IPS-18a (cell line): ENCODE data around the gene ANKRD55.

Experiments
- H3K27ac ChIP-seq: one replicate; pipeline ENCODE4 v1.5.1; 2013; ENCODE audit warnings: low read length
- H3K27me3 ChIP-seq: one replicate; pipeline ENCODE4 v1.6.1; 2013; ENCODE audit warnings: mild to moderate bottlenecking, low read length; ENCODE audit not compliant: control insufficient read depth, insufficient read depth
- H3K36me3 ChIP-seq: one replicate; pipeline ENCODE4 v1.6.1; 2013; ENCODE audit warnings: low read depth, low read length; ENCODE audit not compliant: control insufficient read depth
- H3K4me1 ChIP-seq: one replicate; pipeline ENCODE4 v1.6.1; 2013; ENCODE audit warnings: low read depth, low read length; ENCODE audit not compliant: control insufficient read depth
- H3K4me3 ChIP-seq: one replicate; pipeline ENCODE4 v1.5.1; 2013; ENCODE audit warnings: low read length
- H3K9ac ChIP-seq: one replicate; pipeline ENCODE4 v1.6.1; 2013; ENCODE audit warnings: mild to moderate bottlenecking, low read length, moderate library complexity
- H3K9me3 ChIP-seq: one replicate; pipeline ENCODE4 v1.6.1; 2013; ENCODE audit warnings: low read depth, low read length; ENCODE audit not compliant: control insufficient read depth

The ANKRD55 gene

GRCh38 chr5:56176871-56177533, 56.1 kb downstream of the ANKRD55 start:
- H3K9me3 ChIP-seq = no peaks in the 10 kb centered on the region
- H3K27me3 ChIP-seq = no peaks in the 10 kb centered on the region
- H3K4me1 ChIP-seq = peaks cover 5% of the 10 kb centered on the region
- no peak overlapping the region for H3K4me3 ChIP-seq
- no peak overlapping the region for H3K9ac ChIP-seq
- H3K27ac ChIP-seq = no peak overlapping the region
- no peaks in the 10 kb centered on the region for H3K36me3 ChIP-seq

DNA sequence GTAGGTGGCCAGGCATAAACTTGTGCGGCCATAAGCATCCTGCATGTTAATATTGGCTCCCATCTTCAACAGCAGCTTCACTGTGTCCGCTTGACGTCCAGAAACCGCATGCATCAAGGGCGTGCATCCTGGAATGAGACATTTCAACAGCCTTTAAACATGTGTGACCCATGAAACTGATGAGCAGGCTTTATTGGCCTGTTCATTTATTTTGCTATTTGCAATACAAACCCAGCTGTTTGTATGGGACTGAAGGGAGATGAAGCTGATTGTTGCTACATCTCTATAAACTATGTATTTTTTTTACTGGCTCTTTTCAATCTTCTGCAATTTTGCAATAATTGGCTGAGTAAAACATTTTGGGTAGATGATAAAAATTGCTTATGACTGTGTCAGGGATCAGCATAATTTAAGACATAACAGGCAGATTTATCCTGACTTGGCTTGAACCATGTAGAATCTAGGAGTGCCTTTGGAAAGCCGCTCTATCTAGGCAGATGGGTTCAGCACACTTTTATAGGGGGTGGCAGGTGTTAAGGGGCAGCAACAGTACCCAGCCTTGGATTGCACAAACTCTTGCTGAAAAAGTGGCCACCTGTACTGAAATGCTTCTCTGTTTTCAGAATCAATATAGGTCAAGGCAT, 56.9 kb downstream of the ANKRD55 start:
- H3K9ac ChIP-seq = no peak overlapping the region
- no peaks in the 10 kb centered on the region for H3K9me3 ChIP-seq
- H3K27ac ChIP-seq = no peak overlapping the region

GRCh38 chr5:56175488-56175887, 57.6 kb downstream of the ANKRD55 start:
- Histone ChIP-seq H3K36me3 (no peaks in the 10 kb centered on the region), H3K27ac (no peak overlapping the region), H3K4me3 (no peak overlapping the region), H3K9ac (no peak overlapping the region), H3K27me3 (no peaks in the 10 kb centered on the region), H3K9me3 (no peaks in the 10 kb centered on the region), H3K4me1 (peaks cover 5% of the 10 kb centered on the region)

More for the DNA sequence above, 56.9 kb downstream of the ANKRD55 start:
- H3K4me1 ChIP-seq = peaks cover 5% of the 10 kb centered on the region
- no peaks in the 10 kb centered on the region for H3K27me3 ChIP-seq
- H3K36me3 ChIP-seq = no peaks in the 10 kb centered on the region
- H3K4me3 ChIP-seq = no peak overlapping the region

DNA sequence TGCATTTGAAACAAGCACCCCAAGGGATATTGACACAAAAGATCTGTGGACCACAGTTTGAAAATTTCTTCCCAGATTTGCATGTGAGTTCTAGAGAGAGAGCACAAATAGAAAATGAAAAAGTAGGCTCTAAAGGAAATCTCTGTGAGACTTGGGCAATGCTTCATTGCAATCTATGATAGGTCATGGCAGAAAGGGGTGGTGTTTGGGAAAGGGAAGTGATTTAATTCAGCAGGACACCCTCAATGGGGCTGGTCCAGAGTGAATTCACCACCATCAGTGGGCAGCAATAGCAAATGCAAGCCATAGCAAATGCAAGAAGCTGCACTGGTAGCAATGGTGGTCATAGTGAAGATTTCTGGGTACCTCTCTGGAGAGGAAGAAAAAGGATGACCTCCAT, 58.1 kb downstream of the ANKRD55 start:
- no peaks in the 10 kb centered on the region for H3K36me3 ChIP-seq
- no peak overlapping the region for H3K4me3 ChIP-seq
- H3K9me3 ChIP-seq = no peaks in the 10 kb centered on the region
- no peaks in the 10 kb centered on the region for H3K27me3 ChIP-seq
- H3K27ac ChIP-seq = no peak overlapping the region
- H3K9ac ChIP-seq = no peak overlapping the region
- H3K4me1 ChIP-seq = peaks cover 5% of the 10 kb centered on the region

DNA sequence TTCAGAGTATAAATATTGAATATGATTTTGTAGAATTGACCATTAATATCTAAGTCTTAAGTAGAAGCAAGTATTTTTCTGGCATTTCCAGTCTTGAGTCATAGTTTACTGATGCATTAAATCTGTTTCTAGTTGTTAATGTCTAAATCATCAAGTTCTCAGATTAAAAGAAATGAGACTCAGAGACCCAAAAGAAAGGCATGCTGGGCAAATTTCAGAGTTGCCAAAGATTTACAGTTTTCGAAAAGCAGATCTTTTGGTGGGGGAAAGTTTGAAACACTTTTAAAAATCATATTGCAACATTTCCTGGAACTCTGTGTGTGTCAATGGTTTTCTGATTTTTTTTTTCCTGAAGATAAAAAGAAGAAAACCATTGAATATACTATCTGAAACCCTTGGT, 60.9 kb downstream of the ANKRD55 start:
- Histone ChIP-seq H3K4me1 (peaks cover 5% of the 10 kb centered on the region), H3K9me3 (no peaks in the 10 kb centered on the region), H3K4me3 (no peak overlapping the region), H3K9ac (no peak overlapping the region), H3K27ac (no peak overlapping the region), H3K27me3 (no peaks in the 10 kb centered on the region), H3K36me3 (no peaks in the 10 kb centered on the region)

- H3K27me3 ChIP-seq = no peaks in the 10 kb centered on the region
- no peak overlapping the region for H3K27ac ChIP-seq
- peaks cover 5% of the 10 kb centered on the region for H3K4me1 ChIP-seq
- no peaks in the 10 kb centered on the region for H3K9me3 ChIP-seq
- no peak overlapping the region for H3K9ac ChIP-seq
- H3K4me3 ChIP-seq = no peak overlapping the region
- no peaks in the 10 kb centered on the region for H3K36me3 ChIP-seq
Observed at GRCh38 chr5:56170557-56170956, 62.6 kb downstream of the ANKRD55 start.

- H3K4me3 ChIP-seq = no peak overlapping the region
- H3K27ac ChIP-seq = no peak overlapping the region
- no peaks in the 10 kb centered on the region for H3K36me3 ChIP-seq
- peaks cover under 1% of the 10 kb centered on the region for H3K4me1 ChIP-seq
- H3K9me3 ChIP-seq = no peaks in the 10 kb centered on the region
- no peaks in the 10 kb centered on the region for H3K27me3 ChIP-seq
- H3K9ac ChIP-seq = no peak overlapping the region
Observed at GRCh38 chr5:56169949-56170348, 63.2 kb downstream of the ANKRD55 start.

DNA sequence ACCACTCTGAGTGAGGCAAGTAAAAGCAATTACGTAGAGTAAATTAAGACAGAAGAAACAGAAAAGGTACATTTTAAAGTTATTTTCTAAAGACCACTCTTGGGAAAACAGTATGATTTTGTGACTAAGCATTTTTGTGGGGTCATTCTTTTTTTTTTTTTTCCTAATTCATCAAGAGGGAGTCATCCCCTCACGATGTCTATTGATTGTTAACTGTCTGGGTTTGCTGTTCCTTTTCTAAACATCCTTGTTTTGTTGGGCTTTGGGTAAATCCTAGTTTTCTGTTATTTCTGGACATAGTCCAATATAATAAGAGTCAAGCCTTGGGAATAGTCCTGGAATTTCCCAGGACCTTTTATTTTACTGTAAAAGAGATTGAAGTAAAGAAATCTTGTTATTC, 63.8 kb downstream of the ANKRD55 start:
- no peaks in the 10 kb centered on the region for H3K36me3 ChIP-seq
- no peak overlapping the region for H3K4me3 ChIP-seq
- H3K27me3 ChIP-seq = no peaks in the 10 kb centered on the region
- no peak overlapping the region for H3K9ac ChIP-seq
- no peaks in the 10 kb centered on the region for H3K4me1 ChIP-seq
- H3K9me3 ChIP-seq = no peaks in the 10 kb centered on the region
- no peak overlapping the region for H3K27ac ChIP-seq

DNA sequence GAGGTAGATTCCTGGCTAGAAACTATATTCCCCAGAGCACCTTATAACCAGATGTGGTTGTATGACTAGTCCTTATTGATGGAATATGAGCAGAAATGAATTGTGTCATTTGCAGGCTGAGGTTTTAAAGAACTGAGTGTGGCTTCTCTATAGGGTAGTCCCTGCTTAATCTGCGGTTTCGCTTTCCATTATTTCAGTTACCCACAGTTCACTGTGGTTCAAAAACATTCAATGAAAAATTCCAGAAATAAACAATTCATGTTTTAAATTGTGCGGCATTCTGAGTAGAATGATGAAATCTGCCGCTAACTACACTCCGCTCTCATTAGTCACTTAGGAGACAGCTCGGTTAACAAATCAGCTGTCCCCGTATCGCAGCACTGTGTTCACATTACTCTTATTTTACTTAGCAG, 65.1 kb downstream of the ANKRD55 start:
- Histone ChIP-seq H3K27me3 (no peaks in the 10 kb centered on the region), H3K9me3 (no peaks in the 10 kb centered on the region), H3K36me3 (no peaks in the 10 kb centered on the region), H3K27ac (no peak overlapping the region), H3K9ac (no peak overlapping the region), H3K4me3 (no peak overlapping the region), H3K4me1 (no peaks in the 10 kb centered on the region)

- H3K9me3 ChIP-seq = no peaks in the 10 kb centered on the region
- H3K27me3 ChIP-seq = no peaks in the 10 kb centered on the region
- H3K36me3 ChIP-seq = no peaks in the 10 kb centered on the region
- H3K27ac ChIP-seq = no peak overlapping the region
- no peaks in the 10 kb centered on the region for H3K4me1 ChIP-seq
- no peak overlapping the region for H3K9ac ChIP-seq
- no peak overlapping the region for H3K4me3 ChIP-seq
Observed at GRCh38 chr5:56167519-56167918, 65.6 kb downstream of the ANKRD55 start.

DNA sequence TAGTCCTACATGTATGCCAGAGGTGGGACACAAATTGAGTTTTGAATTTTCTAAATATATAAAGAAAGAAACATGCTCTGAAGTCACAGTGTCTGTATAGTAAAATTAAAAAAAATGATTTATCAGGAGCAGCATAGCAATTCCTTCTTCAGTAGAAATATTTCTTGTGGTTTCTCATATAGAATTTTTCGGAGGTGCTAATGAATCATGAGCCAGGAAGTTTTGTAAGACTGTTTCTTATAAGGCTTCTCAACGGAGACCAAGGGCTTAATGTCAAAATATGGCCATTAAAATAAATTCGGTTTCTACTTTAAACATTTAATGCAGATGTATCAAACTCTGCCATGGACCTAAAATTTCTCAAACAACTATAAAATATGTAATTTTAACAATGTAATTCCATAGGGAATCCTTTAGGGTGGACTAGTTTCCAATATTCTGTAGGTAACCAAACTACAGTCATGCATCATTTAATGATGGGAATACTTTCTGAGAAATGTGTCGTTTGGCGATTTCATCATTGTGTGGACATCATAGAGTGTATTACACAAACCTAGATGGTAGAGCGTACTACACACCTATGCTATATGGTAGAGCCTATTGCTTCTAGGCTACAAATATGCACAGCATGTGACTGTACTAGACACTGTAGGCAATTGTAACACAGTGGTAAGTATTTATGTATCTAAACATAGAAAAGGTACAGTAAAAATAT, 66.3 kb downstream of the ANKRD55 start:
- H3K4me1 ChIP-seq = no peaks in the 10 kb centered on the region
- no peak overlapping the region for H3K4me3 ChIP-seq
- H3K27ac ChIP-seq = no peak overlapping the region
- no peaks in the 10 kb centered on the region for H3K27me3 ChIP-seq
- no peak overlapping the region for H3K9ac ChIP-seq
- no peaks in the 10 kb centered on the region for H3K9me3 ChIP-seq
- no peaks in the 10 kb centered on the region for H3K36me3 ChIP-seq
